Mucosa of gallbladder (tissue), 1 donor: ENCODE measurements around the gene UBE2R2. TPM values are rescaled to one million over a fixed set of nuclear protein-coding genes. Genes with fewer than 3 reads are reported as not detected.
"Not testable (repeated sequence)": the region's sequence is repeated elsewhere in the genome, so short reads cannot be mapped to it uniquely, and the experiment has no call there.

ENCODE experiments used
- DNase-seq: peaks from one replicate; pipeline ENCODE4 v3.0.0-alpha.2; 2020; ENCODE audit warnings: low spot score
- total RNA-seq: library from RNA; stranded (reverse); gene quantifications from one replicate; pipeline ENCODE4 v1.2.1, GENCODE V29; 2021
- donor health status: DM: no; HTN: no; CAD: no.

UBE2R2 gene
- total RNA-seq, 1 donor from 2014 or later = 42.8 TPM

DNA sequence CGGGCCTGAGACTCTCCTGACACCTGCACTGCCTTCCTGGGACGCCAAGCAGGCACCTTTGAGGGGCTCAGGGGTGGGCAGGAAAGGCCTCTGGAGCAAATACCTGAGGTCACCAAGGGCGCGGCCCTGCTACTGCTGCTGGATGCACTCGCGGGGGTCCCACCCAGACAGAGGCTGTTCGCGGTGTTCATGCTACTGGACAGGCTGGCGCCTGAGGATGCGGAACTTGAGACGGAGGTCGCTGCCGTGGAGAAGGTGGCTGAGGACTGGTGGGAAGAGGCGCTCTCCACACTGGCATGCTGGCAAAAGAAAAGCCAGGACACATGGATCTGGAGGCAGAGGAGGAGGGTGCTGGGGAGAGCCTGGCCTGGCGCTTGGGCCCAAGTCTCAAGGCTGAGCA lies 110.7 kb downstream of the UBE2R2 start:
- no peak for DNase-seq

DNA sequence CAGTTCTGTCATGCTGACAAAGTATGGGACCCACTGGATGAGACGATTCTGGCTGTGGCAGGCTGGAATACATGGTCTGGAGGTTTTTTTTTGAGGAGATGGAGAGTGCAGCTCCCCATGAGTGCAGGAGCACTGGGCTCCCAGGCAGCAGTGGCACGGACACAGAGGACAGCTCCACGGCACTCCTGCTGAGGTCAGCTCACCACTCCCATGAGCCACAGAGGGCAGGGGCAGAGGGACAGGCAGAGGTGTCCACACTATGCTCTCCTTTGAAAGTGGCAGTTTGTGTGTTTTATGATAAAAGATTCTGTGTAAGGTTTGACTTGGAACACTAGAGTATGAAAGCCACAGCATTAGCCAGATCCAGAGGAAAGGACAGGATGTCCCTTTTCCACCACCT lies 114.4 kb downstream of the UBE2R2 start:
- no peak for DNase-seq

DNA sequence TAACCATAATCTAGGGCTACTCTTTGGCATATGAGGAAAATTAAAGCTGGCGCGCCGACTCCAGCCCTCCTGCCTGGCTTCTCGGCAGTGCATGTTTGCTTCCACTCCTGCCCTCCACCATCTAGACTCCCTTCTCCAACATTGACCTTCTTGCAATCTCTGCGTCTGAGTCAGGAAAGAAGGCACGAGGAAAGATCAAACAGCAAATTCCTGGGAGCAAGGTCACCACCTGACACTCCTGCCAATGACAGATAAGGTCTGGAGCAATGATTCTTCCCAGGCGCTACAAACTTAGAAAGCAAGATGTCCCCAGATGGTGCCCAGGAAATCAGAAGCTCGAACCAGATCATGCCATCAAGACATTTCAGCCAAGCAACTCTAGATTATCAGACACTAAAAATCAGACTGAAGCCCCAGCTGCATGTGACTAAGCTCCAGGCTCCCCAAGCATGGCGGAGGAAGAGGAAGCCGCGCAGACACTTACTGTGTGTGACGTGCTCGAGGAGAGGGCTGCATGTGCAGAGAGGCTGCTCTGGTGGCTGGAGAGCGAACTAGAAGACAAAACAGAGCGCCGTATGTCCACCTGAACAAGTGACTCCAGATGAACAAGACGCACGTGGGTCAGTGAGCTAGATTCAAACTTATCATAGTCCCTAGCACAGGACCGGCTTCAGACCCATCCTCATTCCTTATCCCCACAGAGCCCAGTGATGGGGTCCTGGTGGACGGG lies 115.3 kb downstream of the UBE2R2 start:
- no peak for DNase-seq

DNA sequence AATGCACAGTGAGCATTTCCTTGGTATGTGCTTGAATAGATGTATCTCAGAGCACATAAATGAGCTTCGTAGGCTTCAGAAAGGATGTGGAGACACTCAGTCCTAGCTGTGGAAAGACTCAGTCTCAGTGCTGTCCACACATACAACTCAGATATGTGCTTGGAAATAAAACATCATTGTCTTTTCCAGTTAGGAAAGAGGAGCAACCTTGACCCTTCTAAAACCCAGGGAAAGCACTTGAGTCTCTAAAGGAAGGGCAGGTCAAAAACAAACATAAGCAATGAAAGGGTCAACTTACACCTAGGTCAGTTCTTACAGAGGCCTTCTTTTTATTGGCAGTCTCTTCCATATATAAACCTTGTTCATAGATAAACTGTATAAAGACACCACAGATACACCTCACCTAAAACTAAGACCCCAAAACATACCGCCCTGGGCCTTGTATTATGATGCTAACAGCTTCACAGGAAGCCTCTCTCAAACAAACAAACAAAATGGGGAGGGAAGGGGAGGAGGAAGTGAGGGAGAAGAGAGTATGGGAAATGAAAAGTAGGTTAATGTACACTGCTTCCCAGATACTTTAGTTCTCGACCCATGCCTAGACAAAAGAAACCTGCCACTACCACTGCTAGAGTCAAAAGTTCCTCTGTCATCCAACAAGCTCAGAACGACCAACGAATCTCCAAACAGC lies 117.4 kb downstream of the UBE2R2 start:
- DNase-seq = no peak

DNA sequence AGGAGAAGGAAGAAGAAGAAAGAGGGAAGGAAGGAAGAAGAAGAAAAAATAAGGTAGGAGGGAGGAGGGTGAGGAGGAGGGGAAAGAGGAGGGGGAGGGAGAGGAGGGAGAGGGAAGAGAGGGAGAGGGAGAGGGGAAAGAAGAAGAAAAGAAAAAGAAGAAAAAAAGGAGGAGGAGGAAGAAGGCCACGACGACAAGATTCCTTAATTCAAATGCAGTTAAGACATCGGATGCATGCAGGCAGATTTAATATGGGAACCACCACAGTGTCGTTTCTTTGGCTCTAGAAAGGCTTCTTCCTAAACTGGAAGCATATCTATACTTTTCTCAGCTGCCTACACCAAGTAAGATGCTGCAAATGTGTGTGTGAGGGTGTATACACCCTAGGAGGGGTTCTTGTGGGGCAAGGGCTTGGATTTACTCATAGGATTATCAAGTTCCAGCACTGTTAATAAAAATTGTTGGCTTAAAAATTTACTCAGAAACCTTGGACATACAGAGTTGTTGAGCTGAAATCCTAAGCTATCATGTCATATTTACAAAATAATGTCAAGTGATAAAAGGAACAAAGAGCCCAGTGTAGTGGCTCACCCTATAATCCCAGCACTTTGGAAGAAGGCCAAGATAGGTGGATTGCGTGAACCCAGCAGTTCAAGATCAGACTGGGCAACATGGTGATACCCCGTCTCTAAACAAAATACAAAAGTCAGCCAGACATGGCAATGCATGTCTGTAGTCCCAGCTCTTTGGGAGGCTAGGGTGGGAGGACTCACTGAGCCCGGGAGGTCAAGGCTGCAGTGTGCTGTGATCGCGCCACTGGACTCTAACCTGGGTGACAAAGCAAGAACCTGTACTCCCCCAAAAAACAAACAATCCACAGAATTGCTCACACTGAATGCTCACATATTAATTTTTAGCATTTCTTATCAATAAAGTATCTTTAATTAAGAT lies 123.2 kb downstream of the UBE2R2 start:
- no peak for DNase-seq

DNA sequence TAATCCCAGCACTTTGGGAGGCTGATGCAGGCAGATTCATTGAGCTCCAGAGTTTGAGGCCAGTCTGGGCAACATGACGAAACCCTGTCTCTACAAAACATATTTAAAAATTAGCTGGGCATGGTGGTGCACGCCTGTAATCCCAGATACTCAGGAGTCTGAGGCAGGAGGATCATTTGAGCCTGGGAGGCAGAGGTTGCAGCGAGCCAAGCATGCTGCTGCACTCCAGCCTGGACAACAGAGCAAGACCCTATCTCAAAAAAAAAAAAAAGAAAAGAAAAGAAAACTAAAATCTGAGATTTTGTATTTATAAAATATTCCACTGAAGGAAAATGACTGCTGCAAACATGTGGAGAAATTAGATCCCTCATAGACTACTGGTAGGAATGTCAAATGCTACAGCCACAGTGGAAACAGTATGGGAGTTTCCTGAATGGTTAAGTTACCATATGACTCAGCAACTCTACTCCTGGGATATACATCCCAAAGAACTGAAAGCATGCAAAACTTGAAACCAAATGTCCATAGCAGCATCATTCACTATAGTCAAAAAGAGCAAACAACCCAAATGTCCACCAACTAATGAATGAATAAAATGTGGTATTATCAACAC lies 125.6 kb downstream of the UBE2R2 start:
- DNase-seq = no peak

DNA sequence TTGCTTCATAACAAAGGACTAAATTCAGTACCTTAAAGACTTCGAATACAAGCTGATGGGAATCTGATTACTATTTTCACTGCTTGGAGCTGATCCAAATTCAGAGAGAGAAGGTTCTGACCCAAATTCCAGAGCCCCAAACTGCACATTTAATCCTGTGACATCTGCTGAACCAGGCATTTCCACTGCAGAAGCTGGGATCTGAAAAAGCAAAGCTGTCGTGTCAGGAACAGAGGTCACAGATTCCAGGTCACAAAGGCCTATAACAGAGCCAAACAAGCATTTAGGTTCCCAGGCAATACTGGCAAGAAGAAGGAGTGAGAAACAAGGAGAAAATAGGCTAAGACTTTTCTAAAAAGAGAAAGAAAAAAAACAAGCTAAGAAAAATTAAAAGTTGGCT lies 126.4 kb downstream of the UBE2R2 start:
- no peak for DNase-seq

DNA sequence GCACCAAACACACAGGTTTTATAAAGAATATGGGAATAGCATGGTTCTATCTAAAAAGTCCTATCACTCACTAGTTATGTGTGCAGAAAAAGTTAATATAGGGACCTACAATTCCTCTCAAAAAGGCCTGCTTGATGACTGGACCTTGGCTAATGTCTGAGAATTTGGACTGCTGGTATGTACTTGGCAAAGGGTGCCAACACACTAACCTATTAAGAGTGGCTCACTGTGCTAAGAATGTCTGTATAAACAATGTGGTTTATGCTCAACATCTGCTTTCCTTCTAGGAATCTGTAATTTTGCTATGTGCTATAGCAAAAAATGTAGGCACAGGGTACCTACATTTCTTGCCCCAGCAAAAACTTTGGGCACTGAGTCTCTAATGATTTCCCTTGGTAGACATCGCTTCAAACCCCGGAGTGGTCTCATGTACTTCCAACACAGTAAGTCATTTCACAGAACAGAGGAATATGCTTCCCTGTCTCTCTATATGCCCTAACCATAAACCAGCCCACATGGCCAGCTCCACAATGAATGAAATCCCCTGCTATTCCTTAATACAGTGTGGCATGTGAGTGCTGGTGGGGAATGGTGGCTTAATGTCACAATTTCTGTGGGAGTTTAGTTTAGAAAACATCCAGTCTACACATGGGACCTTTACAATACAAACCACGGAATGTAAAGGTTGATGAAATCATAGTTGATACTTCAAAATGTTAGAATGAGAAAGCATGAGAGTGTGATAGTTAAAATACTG lies 130.0 kb downstream of the UBE2R2 start:
- no peak for DNase-seq

DNA sequence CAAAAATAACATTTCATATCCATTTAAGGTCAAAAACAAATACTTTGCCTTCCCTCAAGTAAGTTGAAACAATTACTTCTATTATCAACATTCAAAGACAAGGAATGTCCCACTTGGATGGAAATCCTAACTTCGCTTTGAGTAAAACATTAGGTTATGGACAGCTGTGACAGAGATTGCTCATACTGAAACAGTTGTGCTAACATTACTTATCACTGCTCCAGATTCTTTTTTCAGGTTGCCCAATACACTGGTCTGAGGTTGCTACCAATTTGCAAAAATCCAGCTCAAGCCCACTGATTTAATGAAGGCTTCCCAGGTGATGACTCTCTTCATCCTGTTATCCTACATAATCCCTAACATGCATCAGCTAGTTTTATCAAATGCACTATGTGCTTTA lies 133.4 kb downstream of the UBE2R2 start:
- DNase-seq = no peak

DNA sequence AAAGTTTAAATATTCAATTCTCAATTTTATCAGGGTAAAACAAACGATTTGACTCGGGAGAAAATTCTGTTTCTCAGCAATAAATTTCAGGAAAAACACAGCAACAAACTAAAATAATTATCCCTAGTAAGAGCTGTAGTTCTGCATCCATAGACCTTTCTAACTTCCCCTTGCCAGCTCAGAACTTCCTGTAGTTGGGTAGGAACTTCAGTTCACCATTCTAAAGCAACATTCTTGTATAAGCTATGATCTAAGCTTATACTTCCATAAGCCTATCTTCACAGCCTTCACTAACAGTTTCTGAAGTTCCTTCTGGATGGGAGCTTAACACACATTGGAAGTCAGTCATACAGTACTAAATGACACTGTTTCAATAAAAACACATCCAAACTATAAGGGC lies 135.1 kb downstream of the UBE2R2 start:
- no peak for DNase-seq

DNA sequence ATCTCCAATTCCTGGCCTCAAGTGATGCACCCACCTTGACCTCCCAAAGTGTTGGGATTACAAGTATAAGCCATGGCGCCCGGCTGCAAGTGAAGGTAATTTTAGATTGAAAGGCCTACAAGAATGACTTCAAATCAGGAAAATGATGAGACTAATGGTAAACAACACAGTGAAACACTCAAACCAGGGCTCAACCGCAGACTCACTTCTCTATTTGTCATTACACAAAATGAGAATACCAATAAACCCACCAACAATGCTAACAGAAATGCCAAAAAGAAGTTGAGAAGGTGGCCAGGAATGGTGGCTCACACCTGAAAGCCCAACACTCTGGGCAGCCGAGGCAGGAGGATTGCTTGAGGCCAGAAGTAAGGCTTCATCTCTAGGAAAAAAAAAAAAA lies 139.6 kb downstream of the UBE2R2 start:
- DNase-seq = no peak

DNA sequence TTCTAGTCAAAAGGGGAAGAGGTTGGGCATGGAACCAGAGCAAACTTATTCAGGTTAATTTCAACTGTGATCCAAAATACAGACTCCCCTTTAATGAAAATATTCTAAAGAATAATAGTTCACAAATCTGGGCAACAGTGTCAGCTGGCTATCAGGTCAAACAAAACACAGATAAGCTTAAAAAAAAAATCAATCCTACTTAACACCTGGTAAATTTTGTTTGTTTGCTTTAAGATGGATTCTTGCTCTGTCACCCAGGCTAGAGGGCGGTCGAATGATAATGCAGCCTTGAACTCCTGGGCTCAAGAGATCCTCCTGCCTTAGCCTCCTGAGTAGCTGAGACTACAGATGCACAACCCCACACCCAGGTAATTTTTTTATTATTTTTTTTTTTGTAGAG lies 142.8 kb downstream of the UBE2R2 start:
- DNase-seq = no peak

DNA sequence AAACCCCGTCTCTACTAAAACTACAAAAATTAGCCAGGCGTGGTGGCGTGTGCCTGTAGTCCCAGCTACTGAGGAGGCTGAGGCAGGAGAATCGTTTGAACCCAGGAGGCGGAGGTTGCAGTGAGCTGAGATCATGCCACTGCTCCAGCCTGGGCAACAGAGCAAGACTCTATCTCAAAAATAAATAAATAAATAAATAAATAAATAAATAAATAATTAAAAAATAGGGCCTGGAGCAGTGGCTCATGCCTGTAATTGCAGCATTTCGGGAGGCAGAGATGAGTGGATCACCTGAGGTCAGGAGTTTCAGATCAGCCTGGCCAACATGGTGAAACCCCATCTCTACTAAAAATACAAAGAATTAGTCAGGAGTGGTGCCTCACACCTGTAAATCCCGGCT lies 145.5 kb downstream of the UBE2R2 start:
- not testable (repeated sequence) for DNase-seq

DNA sequence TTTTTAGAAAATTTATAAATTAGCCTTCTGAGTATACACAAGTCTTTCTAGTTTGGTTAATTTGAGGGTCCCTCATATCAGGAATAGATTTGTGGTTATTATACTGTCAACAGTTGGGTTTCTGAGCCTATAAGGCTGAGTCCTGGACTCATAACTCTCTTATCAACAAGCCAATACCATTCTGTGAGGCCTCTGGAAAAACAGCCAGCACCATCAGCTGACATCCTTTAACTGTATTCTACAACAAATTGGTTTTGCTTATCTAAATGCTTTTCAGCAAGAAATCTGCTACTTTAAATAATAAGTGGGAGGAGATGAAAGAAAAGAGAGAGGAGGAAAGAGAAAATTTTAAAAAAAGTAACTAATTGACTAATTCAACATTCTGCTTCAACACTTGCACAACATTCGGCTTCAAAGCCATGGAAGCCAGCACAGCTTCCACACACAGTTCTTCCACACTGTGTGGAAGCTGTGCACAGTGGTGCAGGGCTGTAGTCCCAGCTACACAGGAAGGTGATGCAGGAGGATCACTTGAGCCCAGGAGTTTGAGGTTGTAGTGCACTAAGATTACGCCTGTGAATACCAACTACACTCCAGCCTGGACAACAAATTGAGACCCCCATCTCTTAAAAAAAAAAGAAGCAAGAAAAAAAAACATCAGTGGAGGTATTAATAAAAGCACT lies 147.3 kb downstream of the UBE2R2 start:
- no peak for DNase-seq

Other genes starting within 250 kb of the UBE2R2 start
- gene PRSS3, start 21.6 kb upstream of the UBE2R2 start, total RNA-seq = 61.2 TPM
- 34.3 TPM for gene UBAP2, start 231.7 kb downstream of the UBE2R2 start, total RNA-seq